Measurements from ENCODE around the gene BMERB1. TPM values are rescaled to one million over a fixed set of nuclear protein-coding genes. Genes with fewer than 3 reads are reported as not detected.

Gene BMERB1
- total RNA-seq, 1 experiment from 2014 or later, result 64.2 TPM

DNA sequence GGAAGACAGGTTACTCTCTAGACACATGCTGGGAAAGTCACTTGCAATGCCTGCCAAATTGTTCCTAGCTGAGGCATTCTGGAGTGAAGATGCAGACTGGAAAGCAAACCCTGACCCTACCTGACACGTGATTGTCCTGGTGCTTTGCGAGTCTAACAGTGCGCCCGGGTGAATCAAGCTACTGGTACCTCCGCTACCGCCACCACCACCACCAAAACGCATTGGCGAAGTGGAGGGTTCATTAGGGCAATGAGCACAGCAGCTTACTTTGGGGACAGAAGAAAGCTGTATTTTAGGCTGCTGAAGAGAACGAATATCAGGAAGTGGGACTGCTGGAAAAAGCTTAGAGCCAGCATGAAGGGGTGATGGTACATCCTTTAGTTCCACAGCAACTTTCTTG lies 201.5 kb downstream of the BMERB1 start:
- DNase-seq, result no peak
- Histone ChIP-seq H3K4me1 (no peaks in the 10 kb centered on the region), H3K9me3 (replicated peaks) (no peaks in the 10 kb centered on the region), H3K4me3 (no peak overlapping the region), H3K36me3 (peaks cover 68% of the 10 kb centered on the region), H3K27me3 (no peaks in the 10 kb centered on the region), H3K27ac (no peak overlapping the region)

DNA sequence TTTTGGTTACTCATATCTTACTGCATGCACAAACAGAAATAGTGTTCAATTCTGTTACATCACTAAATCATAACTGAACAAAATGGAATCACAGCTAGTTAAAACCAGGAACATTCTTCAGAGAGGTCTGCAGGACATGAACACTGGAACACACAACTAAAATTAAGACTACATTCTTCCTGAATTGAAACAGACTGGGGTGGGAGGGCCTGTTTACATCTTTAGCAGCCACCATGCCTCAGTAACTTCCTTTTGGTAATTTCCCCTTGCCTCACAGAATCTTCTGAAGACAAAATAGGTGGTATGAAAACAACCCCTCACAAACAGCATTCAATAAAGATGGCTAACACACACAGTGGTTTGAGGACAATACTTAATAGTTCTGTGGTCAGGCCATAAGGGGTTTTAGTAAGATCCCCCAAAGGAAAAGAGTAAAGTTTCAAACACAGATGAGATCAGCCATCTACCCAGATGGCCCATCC lies 202.0 kb downstream of the BMERB1 start:
- DNase-seq, result no peak
- H3K4me3 ChIP-seq, result no peak overlapping the region
- H3K4me1 ChIP-seq, result peaks cover 4% of the 10 kb centered on the region
- no peaks in the 10 kb centered on the region for H3K9me3 ChIP-seq (replicated peaks)
- H3K36me3 ChIP-seq, result peaks cover 63% of the 10 kb centered on the region
- no peaks in the 10 kb centered on the region for H3K27me3 ChIP-seq
- H3K27ac ChIP-seq, result no peak overlapping the region

Other genes with a start within 250 kb of the BMERB1 start
- gene NPIPA5, start 56.3 kb upstream of the BMERB1 start, total RNA-seq (2014; rRNA removed; shearing (Covaris generic)), result 14.0 and 16.7 TPM in 2 replicates
- gene MPV17L, start 38.8 kb upstream of the BMERB1 start, total RNA-seq (2014; rRNA removed; shearing (Covaris generic)), result not detected in 2 replicates
- gene MARF1, start 208.6 kb downstream of the BMERB1 start, total RNA-seq (2014; rRNA removed; shearing (Covaris generic)), result 21.5 and 25.2 TPM in 2 replicates
- 92.8 and 95.6 TPM in 2 replicates for gene NDE1, start 215.7 kb downstream of the BMERB1 start, total RNA-seq (2014; rRNA removed; shearing (Covaris generic))

Data from SJCRH30 (cell line).